HG02870 (cell line): Measurements from ENCODE around the gene LCOR.
A peak's percentile ranks its signal among the peaks of the same experiment; 100 is the strongest.
"Not testable (repeated sequence)": the region's sequence is repeated elsewhere in the genome, so short reads cannot be mapped to it uniquely, and the experiment has no call there.

Experiments used
- ATAC-seq: cut with Tn5 transposase; IDR thresholded peaks from one replicate; pipeline ENCODE4 v1.9.1; 2021; ENCODE audit warnings: mild to moderate bottlenecking, moderate library complexity; ENCODE audit not compliant: unreplicated experiment

The LCOR gene

DNA sequence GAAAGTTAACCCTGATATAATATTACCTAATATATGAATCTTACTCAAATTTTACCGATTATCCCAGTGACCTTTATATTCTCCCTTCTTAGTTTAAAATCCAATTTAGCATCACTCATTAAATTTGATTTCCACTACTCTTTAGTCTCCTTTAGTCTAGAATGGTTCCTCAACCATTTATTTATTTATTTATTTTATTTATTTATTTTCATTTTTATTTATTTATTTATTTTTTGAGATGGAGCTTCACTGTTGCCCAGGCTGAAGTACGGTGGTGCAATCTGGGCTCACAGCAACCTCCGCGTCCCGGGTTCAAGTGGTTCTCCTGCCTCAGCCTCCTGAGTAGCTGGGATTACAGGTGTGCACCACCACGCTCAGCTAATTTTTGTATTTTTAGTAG lies 92.8 kb downstream of the LCOR start:
- ATAC-seq: no peak

DNA sequence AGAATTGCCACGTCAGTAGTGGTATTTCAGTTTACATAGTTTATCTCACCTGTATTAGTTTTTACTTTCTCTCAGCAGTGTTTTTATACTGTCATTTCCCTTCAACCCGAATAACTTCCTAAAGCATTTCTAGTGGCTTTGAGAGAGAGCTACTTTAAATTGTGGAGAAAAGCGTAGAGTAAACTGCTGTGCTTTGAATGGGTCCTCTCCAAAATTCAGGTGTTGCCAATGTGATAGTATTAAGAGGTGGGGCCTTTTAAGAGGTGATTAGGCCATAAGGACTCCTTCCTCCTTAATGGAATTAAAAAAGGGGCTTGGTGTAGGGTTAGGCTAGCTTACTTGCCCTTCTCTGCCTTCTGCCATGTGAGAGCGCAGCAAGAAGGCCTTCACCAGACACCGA lies 98.4 kb downstream of the LCOR start:
- ATAC-seq: no peak

DNA sequence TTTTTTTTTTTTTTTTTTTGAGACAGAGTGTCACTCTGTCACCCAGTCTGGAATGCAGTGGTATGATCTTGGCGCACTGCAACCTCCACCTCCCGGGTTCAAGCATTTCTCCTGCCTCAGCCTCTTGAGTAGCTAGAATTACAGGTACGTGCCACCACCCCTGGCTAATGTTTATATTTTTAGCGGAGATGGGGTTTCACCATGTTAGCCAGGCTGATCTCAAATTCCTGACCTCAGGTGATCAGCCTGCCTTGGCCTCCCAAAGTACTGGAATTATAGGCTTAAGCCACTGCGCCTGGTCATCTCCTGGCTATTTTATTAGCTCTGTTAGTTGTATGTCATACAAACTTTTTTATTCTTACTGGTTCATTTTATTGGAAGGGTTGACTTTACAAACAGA lies 103.0 kb downstream of the LCOR start:
- ATAC-seq: no peak

DNA sequence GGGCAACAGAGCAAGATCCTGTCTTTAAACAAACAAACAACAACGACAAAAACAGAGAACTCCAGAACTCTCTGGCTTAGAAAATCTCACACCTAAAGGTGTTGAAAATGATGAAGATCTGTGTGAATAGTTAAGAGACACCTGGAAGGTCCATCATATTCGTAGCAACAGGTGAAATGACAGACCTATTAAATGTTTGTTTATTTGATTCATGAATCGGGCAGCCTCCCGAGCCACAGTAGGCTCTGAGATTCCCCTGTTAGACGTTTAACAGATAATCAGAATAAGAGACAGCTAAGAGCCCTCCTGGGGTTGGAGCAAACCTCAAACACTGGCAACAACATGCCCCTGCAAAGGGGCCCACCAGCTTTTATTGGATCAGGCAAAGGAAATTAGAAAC lies 103.7 kb downstream of the LCOR start:
- ATAC-seq: no peak

DNA sequence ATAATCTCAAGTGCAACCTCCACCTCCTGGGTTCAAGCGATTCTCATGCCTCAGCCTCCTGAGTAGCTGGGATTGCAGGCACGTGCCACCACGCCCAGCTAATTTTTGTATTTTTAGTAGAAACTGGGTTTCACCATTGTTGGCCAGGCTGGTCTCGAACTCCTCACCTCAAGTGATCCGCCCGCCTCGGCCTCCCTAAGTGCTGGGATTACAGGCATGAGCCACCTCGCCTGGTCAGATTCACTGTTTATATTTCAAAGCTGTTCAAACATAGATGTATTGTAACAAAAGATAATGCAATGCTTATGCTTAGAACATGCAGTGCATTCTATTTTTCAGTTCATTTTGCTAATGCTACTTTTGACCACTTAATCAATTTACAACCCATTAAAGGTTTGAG lies 111.1 kb downstream of the LCOR start:
- not testable (repeated sequence) for ATAC-seq

DNA sequence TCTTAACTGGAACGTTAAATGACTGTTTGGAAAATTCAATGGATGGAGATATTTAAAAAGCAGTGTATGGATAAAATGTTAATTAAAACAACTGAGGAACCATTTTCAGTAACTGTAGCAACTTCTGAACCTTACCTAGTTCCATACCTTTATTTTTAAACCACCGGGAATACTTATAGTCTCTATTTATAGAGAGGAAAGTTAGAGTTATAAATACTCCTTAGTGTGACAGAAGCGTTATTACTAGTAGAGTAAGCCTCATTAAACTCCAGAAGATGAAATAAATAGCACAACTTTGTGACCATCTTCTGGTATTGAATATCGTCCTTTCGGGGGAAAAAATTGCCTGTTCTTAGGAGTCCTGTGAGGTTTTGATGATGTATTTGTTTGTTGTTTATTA lies 114.9 kb downstream of the LCOR start:
- no peak for ATAC-seq

DNA sequence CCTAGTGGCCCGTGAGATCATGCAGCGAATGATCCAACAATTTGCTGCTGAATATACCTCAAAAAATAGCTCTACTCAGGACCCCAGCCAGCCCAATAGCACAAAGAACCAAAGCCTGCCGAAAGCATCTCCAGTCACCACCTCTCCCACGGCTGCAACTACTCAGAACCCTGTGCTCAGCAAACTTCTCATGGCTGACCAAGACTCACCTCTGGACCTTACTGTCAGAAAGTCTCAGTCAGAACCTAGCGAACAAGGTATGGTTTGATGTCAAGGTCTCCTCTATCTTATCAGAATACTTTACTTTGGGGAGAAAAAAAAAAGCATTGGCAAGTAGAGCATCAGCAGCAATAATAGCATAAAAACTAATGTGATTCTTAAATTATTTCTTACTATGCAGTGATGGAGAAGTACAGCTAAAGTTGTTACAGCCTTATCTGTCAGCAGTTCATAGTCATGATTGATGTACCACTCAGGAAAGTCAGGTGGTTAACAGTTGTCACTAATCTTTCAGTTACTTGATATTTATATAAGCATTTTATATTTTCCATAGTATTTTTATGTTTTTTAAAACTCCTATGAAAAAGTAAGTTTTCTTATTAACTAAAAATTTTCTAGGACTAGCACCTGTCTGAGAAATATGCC lies 117.1 kb downstream of the LCOR start:
- no peak for ATAC-seq

DNA sequence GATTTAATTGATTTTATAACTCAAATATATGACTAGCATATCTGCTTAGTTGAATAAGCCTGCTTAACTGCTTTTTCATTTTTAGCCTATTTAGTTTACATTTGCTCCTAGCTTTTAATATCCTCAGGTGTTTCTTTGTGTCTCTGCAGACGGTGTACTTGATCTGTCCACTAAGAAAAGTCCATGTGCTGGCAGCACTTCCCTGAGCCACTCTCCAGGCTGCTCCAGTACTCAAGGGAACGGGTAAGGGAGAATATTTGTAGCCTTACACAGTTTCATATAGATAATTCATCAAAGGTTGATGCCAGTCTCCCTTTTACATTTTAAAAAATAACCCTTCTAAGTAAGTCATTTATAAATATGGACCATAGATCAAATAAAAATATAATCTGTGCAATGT lies 119.9 kb downstream of the LCOR start:
- no peak for ATAC-seq

DNA sequence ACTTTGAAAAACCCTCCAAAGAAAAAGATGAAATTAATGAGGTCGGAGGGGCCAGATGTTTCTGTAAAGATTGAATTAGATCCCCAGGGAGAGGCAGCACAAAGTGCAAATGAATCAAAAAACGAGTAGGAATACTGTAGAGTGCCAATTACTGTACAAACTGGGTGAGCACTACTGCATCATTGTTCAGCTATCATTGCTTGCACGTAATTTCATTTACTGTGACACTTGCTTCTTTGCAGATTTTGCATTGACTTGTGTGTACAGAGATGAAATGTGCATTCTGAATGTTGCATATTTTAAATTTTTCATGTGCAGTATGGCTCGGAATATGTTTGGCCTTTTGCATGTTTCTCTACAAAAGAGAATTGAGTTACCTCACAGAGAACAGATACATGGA lies 123.7 kb downstream of the LCOR start:
- no peak for ATAC-seq

DNA sequence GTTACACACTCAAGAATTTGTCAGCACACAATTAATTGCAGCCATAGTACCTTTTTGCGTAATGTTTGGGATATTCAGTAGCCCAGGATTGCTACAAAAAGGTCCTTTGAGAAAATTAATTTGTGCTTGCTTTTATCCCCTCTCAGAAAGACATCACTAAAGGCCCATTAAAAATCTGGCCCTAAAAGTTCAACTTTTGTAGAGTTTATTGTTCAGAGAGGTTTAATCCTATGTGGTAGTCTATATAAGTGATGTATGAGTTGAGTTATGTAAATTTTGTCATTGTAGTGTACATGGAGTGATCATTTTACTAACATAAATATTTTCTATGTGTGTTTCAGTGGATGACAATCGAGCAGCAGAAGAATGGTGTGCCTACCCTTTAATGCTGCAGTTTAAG lies 126.0 kb downstream of the LCOR start:
- no peak for ATAC-seq

DNA sequence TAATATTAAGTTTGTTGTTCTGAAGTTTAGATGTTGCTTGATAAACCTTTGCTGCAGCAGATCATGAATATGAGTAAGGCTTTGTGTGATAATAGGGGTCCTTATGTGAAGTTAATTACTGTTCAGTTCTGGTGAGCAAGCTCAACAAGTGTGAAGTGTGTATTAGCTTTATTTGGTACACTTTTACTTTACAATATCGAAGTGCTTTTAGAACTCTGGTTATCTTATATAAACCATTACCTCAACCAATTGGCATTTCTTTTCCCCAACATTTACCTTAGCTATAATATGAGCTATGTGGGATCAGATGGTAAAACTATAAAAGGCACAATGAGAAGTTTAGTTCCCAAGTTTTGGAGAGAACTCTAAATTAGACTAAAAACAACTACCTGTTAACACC lies 127.6 kb downstream of the LCOR start:
- no peak for ATAC-seq

DNA sequence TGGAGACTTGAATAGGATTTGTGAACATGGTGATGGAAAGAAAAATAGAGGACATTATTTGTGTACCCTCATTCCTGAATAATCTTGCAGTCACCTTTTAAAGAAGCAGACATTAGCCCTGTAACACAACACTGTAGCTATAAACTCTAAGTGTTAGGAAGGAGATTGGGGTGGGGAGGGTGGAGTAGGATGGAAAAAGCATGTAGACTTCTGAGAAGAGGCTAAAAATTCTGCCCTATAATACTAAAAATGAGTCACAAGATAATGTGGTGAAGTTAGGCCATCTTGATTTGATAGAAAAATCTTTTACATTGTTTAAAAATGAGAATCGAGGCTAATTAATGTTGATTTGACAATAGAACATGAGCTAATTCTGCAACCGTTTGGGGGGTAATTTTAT lies 128.8 kb downstream of the LCOR start:
- no peak for ATAC-seq

DNA sequence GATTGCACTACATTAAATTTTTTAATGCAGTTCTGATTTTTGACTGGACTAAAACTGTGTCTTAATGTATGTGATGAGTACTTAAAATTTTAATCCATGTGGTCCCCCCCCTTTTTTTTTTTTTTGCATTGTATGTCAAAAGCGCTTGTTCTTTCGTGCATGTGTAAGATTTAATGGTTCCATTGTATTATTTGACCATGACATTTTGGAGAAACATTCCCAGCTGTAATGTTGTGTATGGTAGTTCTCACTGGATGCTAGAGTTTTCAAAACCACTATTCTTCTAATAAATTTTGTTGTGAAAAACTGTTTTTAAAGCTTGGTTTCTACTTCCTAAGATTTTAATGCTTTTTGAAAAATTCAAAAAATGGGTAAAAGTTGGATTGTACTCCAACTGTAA lies 132.0 kb downstream of the LCOR start:
- no peak for ATAC-seq

DNA sequence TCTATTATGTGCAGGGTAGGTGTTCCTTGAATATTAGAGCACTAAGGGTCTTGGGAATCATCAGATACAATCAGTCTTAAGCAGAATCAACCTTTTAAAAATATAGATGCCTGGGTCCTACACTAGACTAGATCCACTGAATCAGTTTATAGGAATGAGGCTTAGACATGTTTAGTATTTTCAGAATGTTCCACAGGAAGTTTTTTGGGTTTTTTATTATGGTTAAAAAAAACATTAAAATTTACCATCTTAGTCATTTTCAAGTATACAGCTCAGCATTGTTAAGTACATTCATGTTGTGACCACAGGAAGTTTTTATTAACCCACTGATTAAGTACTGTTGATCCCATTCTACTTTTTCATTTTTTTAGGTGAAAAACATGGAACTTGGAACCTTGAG lies 135.7 kb downstream of the LCOR start:
- ATAC-seq: no peak

DNA sequence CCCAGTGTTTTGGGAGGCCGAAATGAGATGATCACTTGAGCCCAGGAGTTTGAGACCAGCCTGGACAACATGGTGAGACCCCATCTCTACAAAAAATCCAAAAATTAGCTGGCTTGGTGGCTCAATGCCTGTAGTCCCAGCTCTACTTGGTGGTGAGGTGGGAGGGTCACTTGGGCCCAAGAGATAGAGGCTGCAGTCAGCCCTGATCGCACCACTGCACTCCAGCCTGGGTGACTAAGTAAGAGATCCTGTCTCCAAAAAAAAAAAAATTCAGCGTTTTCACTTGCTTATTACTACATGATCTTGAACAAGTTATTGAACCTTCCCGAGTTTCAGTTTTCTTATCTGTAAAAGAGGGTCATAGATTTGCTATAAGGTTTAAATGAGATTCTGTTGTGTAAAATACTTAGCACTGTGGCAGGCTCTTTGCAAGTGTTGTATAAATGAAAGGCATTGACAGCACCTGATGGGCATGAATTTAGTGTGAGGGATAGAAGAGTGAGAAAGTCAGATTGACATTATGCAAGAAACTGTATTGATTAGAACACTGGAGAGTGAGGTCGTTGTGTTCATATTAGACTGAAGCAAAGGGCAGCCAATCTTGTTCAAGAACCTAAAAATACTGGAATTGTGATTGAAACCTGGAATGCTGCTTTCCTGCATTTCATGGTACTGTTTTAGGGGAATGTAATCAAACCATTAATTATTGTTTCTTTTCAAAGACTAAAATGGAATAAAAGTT lies 136.8 kb downstream of the LCOR start:
- no peak for ATAC-seq

DNA sequence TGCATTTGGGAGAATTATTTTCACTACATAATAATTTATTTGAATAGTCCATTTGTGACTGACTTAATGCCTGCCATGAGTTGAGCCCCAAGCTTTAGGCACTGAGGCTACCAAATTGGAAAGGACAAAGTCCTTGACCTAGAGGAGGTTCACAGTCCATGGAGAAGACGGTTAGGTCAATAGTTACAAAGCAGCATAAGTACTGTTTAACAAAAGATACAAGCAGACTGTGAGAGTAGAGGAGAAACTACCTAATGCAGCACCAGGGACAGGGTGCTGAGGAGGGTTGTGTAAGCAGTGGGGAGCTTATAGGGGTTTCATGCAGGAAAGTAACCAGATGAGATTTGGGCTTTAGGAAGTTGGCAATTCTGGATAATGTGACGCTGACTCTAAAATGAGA lies 139.2 kb downstream of the LCOR start:
- no peak for ATAC-seq

DNA sequence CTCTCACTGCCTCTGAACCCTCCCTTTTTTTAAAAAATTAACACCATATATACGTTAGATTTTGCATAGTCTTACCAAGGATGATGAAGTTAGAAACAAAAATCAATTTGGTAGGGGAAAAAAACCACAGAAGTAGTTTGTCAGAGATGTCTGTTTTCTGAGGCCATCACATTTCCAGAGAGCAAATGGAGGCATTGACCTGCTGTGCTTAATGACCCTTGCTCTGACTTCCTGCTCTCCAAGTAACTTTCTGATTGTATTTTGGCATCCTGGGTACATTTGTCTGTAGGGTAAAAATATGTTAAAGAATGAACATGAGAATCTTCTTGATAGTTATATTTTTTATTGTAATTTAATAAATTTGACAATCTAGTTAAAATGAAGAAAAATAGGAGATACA lies 140.2 kb downstream of the LCOR start:
- no peak for ATAC-seq

DNA sequence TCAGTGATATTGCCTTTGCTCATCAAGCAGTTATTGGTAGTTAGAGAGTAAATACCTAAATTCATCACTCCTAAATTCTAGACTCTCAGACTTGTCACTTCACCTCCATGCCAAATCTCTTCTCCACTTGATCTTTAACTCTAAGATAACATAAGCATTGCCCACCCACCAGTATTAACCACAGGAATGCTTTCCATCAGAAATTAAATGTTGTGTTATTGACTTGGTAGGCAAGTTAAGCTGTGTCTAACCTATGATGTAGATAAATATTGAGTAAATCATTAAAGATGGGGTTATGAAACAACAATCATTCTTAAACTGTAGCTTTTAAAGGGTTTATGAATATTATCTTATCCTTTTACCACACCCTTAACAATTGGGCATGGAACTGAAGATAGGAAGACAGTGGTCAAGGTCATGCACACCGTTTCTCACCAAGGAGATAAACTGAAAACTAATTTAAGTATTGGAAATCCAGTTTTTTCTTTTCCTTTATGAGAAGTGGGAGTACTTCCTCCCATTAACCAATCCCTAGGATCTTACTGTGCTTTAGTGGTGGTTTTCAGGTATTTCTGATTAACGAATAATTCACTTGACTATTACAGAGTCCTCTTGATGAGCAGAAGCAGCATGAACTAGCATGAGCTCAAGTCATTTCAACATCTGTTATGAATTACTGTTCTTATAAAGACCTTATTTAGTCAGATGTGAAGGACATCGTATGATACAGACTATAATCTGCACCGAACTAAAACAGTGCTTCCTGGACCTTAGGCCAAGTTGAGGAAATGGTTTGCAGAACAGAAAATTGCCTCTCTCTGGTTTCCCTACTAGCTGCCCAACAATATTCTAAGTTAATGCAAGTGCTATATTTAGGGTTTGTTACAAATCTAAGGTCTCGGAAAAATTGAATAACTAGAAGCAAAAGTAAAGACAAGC lies 142.0 kb downstream of the LCOR start:
- ATAC-seq: no peak

DNA sequence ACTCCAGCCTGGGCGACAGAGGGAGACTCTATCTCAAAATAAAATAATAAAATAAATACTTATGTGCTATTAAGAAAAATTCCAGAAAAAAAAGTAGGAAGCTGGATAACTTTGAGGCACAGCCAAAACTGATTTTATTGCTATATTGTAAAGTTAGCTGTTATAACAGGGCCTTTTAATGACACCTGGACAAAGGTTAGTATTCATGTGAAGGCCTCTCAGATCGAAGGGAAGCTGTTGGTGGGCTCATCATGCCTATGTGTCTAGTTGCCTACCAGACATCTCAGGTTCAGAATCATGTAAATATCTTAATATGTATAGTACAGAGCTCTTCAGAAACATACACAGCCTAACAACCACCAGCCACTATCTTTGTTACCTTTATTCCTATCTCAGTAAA lies 143.0 kb downstream of the LCOR start:
- no peak for ATAC-seq

DNA sequence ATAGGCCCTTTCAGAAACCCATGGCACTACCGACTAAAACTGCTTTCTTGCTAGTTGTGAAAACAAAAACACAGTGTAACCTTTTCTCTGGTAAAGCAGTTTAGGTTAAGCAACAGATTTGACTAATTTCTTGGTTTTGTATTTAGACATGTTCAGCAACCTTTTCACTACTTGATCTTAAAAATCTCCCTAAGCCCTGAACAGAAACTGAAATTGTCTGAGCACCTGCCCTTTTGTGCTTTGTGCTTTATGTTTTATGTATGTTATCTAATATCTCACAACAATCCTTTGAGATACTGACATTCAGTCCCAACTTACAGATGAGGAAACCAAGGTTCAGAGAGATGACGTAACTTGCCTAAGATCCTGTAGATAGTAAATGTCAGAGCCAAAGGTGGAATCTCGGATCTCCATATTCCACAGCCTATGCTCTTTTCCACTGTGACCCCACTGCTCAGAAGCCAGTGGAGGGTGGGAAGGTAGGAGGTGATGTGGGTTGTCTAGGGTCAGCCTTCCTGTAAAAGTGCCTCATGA lies 146.6 kb downstream of the LCOR start:
- ATAC-seq: peak; percentile 78

DNA sequence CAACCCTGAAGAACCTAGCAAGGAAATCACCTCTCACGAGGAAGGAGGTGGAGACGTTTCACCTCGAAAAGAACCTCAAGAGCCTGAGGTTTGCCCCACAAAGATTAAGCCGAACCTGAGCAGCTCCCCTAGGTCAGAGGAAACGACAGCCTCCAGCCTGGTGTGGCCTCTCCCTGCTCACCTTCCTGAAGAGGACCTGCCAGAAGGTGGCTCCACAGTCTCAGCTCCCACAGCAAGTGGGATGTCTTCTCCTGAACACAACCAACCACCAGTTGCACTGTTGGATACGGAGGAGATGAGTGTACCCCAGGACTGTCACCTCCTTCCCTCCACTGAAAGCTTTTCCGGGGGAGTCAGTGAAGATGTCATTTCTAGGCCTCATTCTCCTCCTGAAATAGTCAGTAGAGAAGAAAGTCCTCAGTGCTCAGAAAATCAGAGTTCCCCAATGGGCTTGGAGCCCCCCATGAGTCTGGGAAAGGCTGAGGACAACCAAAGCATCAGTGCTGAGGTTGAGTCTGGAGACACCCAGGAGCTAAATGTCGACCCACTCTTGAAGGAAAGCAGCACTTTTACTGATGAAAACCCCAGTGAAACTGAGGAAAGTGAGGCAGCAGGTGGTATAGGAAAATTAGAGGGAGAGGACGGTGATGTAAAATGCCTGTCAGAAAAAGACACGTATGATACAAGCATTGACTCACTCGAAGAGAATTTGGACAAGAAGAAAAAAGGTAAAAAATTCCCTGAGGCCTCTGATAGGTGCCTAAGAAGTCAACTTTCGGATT lies 150.2 kb downstream of the LCOR start:
- ATAC-seq: no peak
